ENCODE results near the gene EGFR. TPM values are rescaled to one million over a fixed set of nuclear protein-coding genes. Genes with fewer than 3 reads are reported as not detected.
A peak's percentile ranks its signal among the peaks of the same experiment; 100 is the strongest.

EGFR gene
- total RNA-seq, 2 donors from 2014 or later, result 54.8 to 56.7 TPM

DNA sequence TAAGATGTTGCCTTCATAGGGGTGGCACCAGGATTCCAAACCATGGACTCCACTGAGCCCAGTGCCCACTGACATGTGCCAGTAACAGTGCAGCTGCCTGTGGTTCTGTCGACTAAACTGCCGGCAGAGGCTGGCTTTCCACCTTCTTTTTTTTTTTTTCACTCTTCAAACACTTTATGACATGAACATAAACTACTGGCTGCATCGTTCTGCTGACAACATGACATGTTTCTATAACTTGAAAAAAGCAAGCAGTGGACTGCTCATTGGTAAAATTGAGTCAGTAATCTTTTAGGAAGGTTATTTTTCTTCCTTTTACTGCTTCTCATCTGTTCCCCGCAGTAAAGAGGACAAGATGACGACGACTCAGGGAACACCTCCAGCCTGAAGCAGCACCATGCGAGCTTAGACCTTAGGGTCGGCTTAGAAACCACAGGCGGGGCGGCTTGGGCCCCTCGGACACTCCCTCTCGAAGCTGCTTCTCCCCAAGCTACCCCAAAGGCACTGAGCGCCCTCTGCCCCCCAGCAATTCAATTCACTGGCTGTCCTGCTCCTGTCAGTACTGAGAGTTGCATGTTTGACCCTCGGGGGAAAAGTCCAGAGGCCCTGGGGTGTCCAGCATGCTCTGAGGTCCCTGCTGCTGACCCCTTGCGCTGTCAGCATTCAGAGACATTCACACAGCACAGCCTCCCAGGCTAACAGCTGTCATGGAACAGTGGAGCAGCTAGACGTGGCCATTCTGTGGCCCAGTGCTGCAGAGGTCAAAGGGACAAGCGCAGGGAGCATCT, 112.5 kb downstream of the EGFR start:
- H3K36me3 ChIP-seq, result no peaks in the 10 kb centered on the region
- no peaks in the 10 kb centered on the region for H3K27me3 ChIP-seq (replicated peaks; ENCODE audit: insufficient read depth)
- H3K4me1 ChIP-seq (ENCODE audit: control insufficient read depth in 1 of 2, low read depth in 2 of 2), result peaks cover 62 to 82% of the 10 kb centered on the region in 2 donors
- peak overlapping the region; percentile 89 to 96 for H3K27ac ChIP-seq
- no peak for DNase-seq (ENCODE audit: low spot score)
- H3K9me3 ChIP-seq, result no peaks in the 10 kb centered on the region
- no peak overlapping the region for H3K4me3 ChIP-seq
- TF ChIP-seq, protein P1, sequence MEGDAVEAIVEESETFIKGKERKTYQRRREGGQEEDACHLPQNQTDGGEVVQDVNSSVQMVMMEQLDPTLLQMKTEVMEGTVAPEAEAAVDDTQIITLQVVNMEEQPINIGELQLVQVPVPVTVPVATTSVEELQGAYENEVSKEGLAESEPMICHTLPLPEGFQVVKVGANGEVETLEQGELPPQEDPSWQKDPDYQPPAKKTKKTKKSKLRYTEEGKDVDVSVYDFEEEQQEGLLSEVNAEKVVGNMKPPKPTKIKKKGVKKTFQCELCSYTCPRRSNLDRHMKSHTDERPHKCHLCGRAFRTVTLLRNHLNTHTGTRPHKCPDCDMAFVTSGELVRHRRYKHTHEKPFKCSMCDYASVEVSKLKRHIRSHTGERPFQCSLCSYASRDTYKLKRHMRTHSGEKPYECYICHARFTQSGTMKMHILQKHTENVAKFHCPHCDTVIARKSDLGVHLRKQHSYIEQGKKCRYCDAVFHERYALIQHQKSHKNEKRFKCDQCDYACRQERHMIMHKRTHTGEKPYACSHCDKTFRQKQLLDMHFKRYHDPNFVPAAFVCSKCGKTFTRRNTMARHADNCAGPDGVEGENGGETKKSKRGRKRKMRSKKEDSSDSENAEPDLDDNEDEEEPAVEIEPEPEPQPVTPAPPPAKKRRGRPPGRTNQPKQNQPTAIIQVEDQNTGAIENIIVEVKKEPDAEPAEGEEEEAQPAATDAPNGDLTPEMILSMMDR (IDR thresholded peaks at IDR 0.05), result no peak
- ATAC-seq (ENCODE audit: insufficient number of reproducible peaks, low FRiP score, low read depth), result no peak

DNA sequence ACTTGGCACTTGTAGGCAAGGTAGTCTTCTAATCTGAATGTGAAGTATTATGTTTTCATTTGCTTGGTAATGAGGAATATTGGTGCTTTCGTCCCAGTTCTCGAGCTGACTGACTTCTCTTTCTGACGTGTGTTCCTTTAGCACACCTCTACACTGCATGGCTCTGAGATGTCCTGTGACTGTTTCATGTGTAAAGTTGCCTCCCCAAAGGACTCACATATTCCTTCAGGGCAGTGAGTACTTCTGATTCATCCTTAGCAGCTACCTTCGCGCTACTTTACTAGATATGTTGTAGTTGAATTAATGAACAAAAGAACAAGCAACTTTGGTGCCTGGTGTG, 113.7 kb downstream of the EGFR start:
- Histone ChIP-seq H3K27ac (peak overlapping the region; percentile 89 to 95), H3K36me3 (no peaks in the 10 kb centered on the region), H3K9me3 (no peaks in the 10 kb centered on the region), H3K4me3 (no peak overlapping the region), H3K27me3 (replicated peaks; ENCODE audit: insufficient read depth) (no peaks in the 10 kb centered on the region), H3K4me1 (ENCODE audit: control insufficient read depth in 1 of 2, low read depth in 2 of 2) (peaks cover 60 to 71% of the 10 kb centered on the region in 2 donors)
- ATAC-seq (ENCODE audit: insufficient number of reproducible peaks, low FRiP score, low read depth) (no peak), DNase-seq (ENCODE audit: low spot score) (no peak)
- TF ChIP-seq, protein P1 (IDR thresholded peaks at IDR 0.05), result no peak

DNA sequence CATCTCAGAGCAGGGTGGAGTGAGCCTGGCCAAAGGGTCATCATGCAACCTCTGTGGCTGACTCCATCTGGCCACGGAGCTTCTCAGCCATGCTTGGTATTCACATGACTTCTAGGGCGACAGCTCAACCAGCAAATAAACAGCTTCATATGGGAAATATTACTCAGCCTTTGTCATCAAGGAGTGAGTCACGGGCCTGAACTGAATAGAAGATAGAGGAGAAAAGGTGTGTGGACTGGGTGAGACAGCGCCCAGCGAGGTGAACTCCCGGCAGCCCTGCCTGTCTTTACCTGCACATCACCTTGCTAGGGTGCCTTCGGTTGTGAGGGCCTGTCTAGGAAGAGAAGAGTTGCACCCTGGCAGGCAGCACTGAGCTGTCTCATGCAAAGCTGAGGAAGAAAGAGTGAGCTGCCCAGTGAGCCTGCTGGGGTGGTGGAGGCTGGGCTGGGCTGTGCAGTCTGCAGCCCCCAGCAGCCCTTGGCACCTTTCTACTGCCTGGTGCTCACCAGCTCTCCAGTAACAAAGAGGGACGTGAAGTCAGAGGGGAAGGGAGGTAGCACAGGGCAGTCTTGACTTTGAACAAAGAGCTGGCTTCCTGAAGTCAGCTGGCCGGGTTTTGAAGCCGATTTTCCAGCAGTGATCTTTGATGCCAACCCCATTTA, 114.2 kb downstream of the EGFR start:
- Histone ChIP-seq H3K9me3 (no peaks in the 10 kb centered on the region), H3K36me3 (no peaks in the 10 kb centered on the region), H3K27me3 (replicated peaks; ENCODE audit: insufficient read depth) (no peaks in the 10 kb centered on the region), H3K4me3 (no peak overlapping the region), H3K4me1 (ENCODE audit: control insufficient read depth in 1 of 2, low read depth in 2 of 2) (peaks cover 55 to 66% of the 10 kb centered on the region in 2 donors), H3K27ac (peak overlapping the region; percentile 89 to 95)
- ATAC-seq (ENCODE audit: insufficient number of reproducible peaks, low FRiP score, low read depth), result peak; percentile 47
- peak; percentile 37 for DNase-seq (ENCODE audit: low spot score)
- TF ChIP-seq, protein P1 (IDR thresholded peaks at IDR 0.05), result no peak

DNA sequence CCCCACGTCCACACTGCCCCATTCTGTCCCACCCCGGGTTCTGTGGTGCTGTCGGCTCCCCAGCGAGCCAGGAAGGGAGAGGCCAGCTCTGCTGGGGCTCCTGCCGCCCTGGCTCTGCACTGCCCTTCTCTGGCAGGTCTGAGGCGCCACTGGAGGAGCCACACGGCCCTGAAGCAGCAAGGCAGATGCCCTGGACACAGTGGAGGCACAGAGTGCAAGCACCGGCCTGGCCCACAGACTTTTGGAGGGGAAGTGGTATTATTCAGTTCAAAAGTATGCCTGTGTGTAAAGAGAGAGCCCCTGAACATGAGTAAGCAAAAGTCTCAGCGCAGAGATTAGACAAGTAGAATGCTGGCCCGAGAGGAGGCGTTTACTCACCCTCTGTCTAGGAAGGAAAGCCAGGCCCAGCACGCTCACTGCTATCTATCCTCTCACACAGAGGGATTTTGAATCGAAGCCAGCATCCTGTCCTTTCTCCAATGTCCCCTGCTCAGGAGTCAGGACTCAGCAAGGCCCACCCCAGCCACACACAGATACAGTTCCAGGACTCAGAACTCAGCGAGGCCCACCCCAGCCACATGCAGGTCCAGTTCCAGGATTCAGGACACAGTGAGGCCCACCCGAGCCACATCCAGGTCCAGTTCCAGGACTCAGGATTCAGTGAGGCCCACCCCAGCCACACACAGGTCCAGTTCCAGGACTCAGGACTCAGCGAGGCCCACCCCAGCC, 115.0 kb downstream of the EGFR start:
- Histone ChIP-seq H3K9me3 (no peaks in the 10 kb centered on the region), H3K36me3 (no peaks in the 10 kb centered on the region), H3K4me1 (ENCODE audit: control insufficient read depth in 1 of 2, low read depth in 2 of 2) (peaks cover 50 to 58% of the 10 kb centered on the region in 2 donors), H3K27me3 (replicated peaks; ENCODE audit: insufficient read depth) (no peaks in the 10 kb centered on the region), H3K27ac (peak overlapping the region; percentile 89 to 95), H3K4me3 (no peak overlapping the region)
- DNase-seq (ENCODE audit: low spot score), result peak; percentile 56
- TF ChIP-seq, protein P1 (IDR thresholded peaks at IDR 0.05), result no peak
- peak; percentile 31 for ATAC-seq (ENCODE audit: insufficient number of reproducible peaks, low FRiP score, low read depth)

DNA sequence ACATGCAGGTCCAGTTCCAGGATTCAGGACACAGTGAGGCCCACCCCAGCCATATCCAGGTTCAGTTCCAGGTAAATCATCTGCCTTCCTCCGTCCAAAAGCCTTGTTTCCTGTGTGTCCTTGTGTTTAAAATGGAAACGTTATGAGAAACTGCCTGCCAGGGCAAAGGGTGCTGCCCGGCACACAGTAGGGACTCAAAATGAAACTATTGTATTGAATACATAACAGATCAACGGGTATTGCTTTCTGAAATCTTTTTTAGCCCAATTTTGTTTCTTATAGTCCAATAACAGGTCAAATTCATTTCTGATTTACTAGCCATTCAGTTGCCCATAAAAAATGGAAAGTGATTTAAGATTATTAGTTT, 115.5 kb downstream of the EGFR start:
- TF ChIP-seq, protein P1 (IDR thresholded peaks at IDR 0.05), result no peak
- H3K4me1 ChIP-seq (ENCODE audit: control insufficient read depth in 1 of 2, low read depth in 2 of 2), result peaks cover 44 to 52% of the 10 kb centered on the region in 2 donors
- ATAC-seq (ENCODE audit: insufficient number of reproducible peaks, low FRiP score, low read depth) (no peak), DNase-seq (ENCODE audit: low spot score) (no peak)
- H3K4me3 ChIP-seq, result no peak overlapping the region
- no peaks in the 10 kb centered on the region for H3K9me3 ChIP-seq
- peak overlapping the region; percentile 89 to 95 for H3K27ac ChIP-seq
- H3K36me3 ChIP-seq, result no peaks in the 10 kb centered on the region
- no peaks in the 10 kb centered on the region for H3K27me3 ChIP-seq (replicated peaks; ENCODE audit: insufficient read depth)

All from thoracic aorta (tissue), 2 donors.